Measurements from ENCODE around the gene TSSC4. TPM values are rescaled to one million over a fixed set of nuclear protein-coding genes. Genes with fewer than 3 reads are reported as not detected.

TSSC4 gene
- total RNA-seq, 6 experiments from 2014 or later: 47.4 to 74.7 (median 62.8) TPM

DNA sequence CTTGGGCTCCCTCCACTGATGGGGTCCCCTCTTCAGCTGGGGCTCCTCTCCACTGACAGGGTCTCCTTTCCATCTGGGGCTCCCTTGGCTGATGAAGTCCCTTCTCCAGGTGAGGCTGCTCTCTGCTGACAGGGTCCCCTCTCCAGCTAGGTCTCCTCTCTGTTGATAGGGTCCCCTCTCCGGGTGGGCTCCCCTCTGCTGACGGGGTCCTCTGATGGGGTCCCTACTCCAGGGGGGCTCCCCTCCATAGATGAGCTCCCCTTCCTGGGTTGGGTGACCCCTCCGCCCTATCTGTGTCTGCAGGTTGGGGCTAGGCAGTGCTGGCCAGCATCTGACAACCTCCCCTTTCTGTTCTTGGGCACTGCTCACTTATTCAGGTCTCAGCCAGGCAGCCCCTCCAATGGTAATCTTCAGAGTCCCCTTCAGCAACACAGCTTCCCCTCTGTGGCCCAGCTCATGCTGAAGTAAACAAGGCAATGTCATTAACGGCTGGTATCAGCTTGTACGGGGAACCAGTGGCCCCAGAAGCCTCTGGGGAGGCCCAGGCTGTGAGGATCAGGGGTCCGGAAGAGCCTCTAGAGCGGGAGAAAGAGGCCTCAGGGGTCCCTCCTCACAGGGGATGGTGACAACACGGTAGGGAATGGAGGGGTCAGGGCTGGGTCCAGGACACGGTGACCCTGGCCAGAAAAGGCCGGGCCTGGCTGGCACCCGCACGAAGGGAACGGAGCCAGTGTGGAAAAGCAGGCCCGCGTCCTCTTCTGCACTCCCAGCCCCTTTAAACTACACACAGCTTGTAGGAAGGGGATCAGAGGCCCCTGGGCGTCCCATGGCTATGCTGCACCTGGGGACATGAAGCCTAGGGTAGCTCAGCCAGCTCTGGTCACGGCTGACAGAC, 33.0 kb upstream of the TSSC4 start:
- no peak for DNase-seq
- Mint-ChIP-seq H3K36me3 (ENCODE audit: low read depth) (no peaks in the 10 kb centered on the region), H3K4me3 (no peak overlapping the region), H3K27me3 (ENCODE audit: insufficient read depth) (peaks cover 14% of the 10 kb centered on the region), H3K27ac (no peak overlapping the region), H3K4me1 (ENCODE audit: low read depth) (no peaks in the 10 kb centered on the region), H3K9me3 (no peaks in the 10 kb centered on the region)
- TF ChIP-seq, protein P1, sequence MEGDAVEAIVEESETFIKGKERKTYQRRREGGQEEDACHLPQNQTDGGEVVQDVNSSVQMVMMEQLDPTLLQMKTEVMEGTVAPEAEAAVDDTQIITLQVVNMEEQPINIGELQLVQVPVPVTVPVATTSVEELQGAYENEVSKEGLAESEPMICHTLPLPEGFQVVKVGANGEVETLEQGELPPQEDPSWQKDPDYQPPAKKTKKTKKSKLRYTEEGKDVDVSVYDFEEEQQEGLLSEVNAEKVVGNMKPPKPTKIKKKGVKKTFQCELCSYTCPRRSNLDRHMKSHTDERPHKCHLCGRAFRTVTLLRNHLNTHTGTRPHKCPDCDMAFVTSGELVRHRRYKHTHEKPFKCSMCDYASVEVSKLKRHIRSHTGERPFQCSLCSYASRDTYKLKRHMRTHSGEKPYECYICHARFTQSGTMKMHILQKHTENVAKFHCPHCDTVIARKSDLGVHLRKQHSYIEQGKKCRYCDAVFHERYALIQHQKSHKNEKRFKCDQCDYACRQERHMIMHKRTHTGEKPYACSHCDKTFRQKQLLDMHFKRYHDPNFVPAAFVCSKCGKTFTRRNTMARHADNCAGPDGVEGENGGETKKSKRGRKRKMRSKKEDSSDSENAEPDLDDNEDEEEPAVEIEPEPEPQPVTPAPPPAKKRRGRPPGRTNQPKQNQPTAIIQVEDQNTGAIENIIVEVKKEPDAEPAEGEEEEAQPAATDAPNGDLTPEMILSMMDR (IDR thresholded peaks at IDR 0.05): no peak

DNA sequence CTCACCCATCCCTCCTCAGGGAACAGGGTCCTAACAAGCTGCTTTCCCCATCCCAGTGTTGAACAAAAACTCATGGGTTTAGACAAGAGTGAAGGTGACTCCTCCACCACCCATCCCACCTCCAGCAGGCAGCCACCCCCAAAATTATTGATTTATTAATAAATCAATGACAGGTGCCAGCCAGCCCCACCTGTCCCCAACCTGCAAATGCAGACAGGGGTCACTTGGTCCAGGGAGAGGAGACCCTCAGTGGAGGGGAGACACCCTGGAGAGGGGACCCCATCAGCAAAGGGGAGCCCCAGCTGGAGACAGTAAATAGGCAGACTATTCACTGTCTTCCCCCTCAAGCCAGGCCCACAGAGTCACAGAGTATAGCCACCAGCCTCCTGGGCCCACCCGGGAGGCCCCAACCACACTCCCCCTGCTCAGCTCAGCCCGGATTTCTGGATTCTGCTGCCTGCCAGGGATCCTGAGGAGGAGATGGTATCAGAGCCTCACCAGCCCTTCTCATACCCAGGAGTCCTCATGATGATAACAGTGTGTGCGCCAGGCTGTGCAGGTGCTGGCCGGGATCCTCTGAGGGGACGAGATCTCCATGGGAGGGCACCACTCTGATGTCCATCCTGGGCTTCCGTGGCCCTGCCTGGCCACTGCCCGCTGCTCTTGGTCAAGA, 32.2 kb upstream of the TSSC4 start:
- TF ChIP-seq, protein P1 (IDR thresholded peaks at IDR 0.05): no peak
- Mint-ChIP-seq H3K4me3 (no peak overlapping the region), H3K4me1 (ENCODE audit: low read depth) (no peaks in the 10 kb centered on the region), H3K27ac (no peak overlapping the region), H3K36me3 (ENCODE audit: low read depth) (no peaks in the 10 kb centered on the region), H3K27me3 (ENCODE audit: insufficient read depth) (peaks cover 10% of the 10 kb centered on the region), H3K9me3 (no peaks in the 10 kb centered on the region)
- DNase-seq: no peak

DNA sequence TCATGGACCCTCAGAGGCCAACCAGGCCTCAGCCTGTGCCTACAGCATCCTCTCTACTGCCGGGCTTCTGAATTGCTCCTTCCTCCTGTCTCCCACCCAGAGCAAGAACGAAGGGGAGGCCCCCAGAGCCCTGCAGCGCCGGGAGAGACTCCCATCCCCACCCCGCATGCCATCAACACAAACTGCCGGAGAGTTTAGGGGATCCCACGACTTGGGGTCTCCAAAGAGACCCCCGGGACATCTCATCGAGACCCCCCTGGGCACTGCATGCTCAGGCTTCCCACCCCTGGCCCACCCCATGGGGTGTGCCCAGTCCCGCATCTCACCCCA, 31.7 kb upstream of the TSSC4 start:
- H3K36me3 Mint-ChIP-seq (ENCODE audit: low read depth): no peaks in the 10 kb centered on the region
- no peaks in the 10 kb centered on the region for H3K4me1 Mint-ChIP-seq (ENCODE audit: low read depth)
- H3K9me3 Mint-ChIP-seq: no peaks in the 10 kb centered on the region
- H3K27ac Mint-ChIP-seq: no peak overlapping the region
- no peak for DNase-seq
- peaks cover 10% of the 10 kb centered on the region for H3K27me3 Mint-ChIP-seq (ENCODE audit: insufficient read depth)
- no peak overlapping the region for H3K4me3 Mint-ChIP-seq
- TF ChIP-seq, protein P1 (IDR thresholded peaks at IDR 0.05): no peak

DNA sequence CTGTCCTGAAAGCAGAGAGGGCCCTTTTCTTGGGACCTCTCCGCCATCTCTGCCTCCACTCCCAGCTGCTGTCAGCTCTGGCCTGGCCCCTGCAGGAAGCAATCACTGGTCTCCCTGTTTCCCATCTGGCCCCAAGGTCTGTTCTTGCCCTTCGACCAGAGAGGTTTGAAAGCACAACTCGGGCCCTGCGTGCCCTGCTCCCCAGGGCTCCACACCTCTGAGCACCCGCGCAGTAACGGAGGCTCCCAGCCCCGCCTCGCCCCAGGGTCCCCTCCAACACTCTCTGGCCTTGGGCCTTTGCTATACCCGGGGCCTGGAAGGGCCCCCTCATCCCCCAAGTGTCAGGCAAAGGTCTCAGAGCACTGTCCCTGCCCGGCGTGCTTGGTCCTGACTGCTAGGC, 31.2 kb upstream of the TSSC4 start:
- TF ChIP-seq, protein P1 (IDR thresholded peaks at IDR 0.05): no peak
- no peak for DNase-seq
- Mint-ChIP-seq H3K36me3 (ENCODE audit: low read depth) (no peaks in the 10 kb centered on the region), H3K9me3 (no peaks in the 10 kb centered on the region), H3K27me3 (ENCODE audit: insufficient read depth) (peaks cover 9% of the 10 kb centered on the region), H3K27ac (no peak overlapping the region), H3K4me1 (ENCODE audit: low read depth) (no peaks in the 10 kb centered on the region), H3K4me3 (no peak overlapping the region)

DNA sequence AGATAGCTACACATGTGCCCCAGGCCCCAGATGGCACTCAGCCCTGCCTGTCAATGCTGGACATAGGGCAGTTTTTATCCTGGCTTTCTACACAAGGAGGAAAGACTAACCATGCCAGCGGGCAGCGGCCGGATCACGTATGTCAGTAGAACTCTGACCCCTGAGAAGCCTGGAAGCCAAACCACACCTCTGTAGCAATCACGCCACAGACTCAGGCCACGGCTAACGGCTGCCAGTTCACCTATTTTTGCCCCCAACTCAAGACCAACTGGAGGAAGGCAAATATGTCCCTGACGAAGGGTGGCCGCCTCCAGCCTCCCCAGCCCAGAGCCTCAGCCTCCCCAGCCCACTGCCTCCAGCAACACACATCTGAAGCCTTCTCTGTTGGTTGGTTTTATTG, 30.7 kb upstream of the TSSC4 start:
- Mint-ChIP-seq H3K9me3 (no peaks in the 10 kb centered on the region), H3K4me3 (no peak overlapping the region), H3K27me3 (ENCODE audit: insufficient read depth) (peaks cover 9% of the 10 kb centered on the region), H3K27ac (no peak overlapping the region), H3K36me3 (ENCODE audit: low read depth) (no peaks in the 10 kb centered on the region), H3K4me1 (ENCODE audit: low read depth) (no peaks in the 10 kb centered on the region)
- TF ChIP-seq, protein P1 (IDR thresholded peaks at IDR 0.05): no peak
- DNase-seq: no peak
